OCI-LY1 (cell line): Measurements from ENCODE around the gene ZNF253.

ENCODE experiments used
- H2AFZ ChIP-seq: fragments of 200-600 bp; sonication (generic), shearing (Covaris generic); 2 replicates; pipeline ENCODE4 v1.6.0; 2014; ENCODE audit warnings: antibody characterized with exemption, mild to moderate bottlenecking, low read length
- H3F3A ChIP-seq: fragments of 200-600 bp; sonication (generic), shearing (Covaris generic); 2 replicates; pipeline ENCODE4 v1.6.0; 2014; ENCODE audit warnings: mild to moderate bottlenecking, antibody characterized with exemption, low read length, moderate library complexity; ENCODE audit not compliant: insufficient read depth
- H3K27ac ChIP-seq: fragments of 200-600 bp; sonication (generic); 2 replicates; pipeline ENCODE4 v1.5.1; 2014; ENCODE audit warnings: low read length, mixed run types, mild to moderate bottlenecking, low read depth; ENCODE audit not compliant: poor library complexity, severe bottlenecking
- H3K27me3 ChIP-seq: fragments of 200-600 bp; sonication (generic); 2 replicates; pipeline ENCODE4 v1.6.0; 2014; ENCODE audit warnings: antibody characterized with exemption, mild to moderate bottlenecking, low read length, moderate library complexity; ENCODE audit not compliant: insufficient read depth
- H3K36me3 ChIP-seq: fragments of 200-600 bp; sonication (generic); 2 replicates; pipeline ENCODE4 v1.6.1; 2014; ENCODE audit warnings: mild to moderate bottlenecking, antibody characterized with exemption, low read length, moderate library complexity, mixed read lengths; ENCODE audit not compliant: insufficient read depth
- H3K4me1 ChIP-seq: fragments of 200-600 bp; sonication (generic); 2 replicates; pipeline ENCODE4 v1.5.1; 2014; ENCODE audit warnings: mild to moderate bottlenecking, low read length, moderate library complexity; ENCODE audit not compliant: insufficient read depth, severe bottlenecking
- H3K4me2 ChIP-seq: fragments of 200-600 bp; sonication (generic), shearing (Covaris generic); 2 replicates; pipeline ENCODE4 v1.6.1; 2014; ENCODE audit warnings: low read length
- H3K4me3 ChIP-seq: fragments of 200-600 bp; sonication (generic); 2 replicates; pipeline ENCODE4 v1.5.1; 2014; ENCODE audit warnings: low read length, low read depth, mild to moderate bottlenecking, mixed read lengths; ENCODE audit not compliant: poor library complexity, severe bottlenecking
- H3K79me2 ChIP-seq: fragments of 200-600 bp; shearing (Covaris generic); 2 replicates; pipeline ENCODE4 v1.6.1; 2016; ENCODE audit warnings: mixed run types, low read length, mixed read lengths; ENCODE audit not compliant: insufficient read depth
- H3K9ac ChIP-seq: fragments of 200-600 bp; sonication (generic), shearing (Covaris generic); 2 replicates; pipeline ENCODE4 v1.6.1; 2014; ENCODE audit warnings: mild to moderate bottlenecking, low read length, mixed read lengths
- H3K9me2 ChIP-seq: fragments of 200-600 bp; sonication (generic), shearing (Covaris generic); 2 replicates; pipeline ENCODE4 v1.6.1; 2014; ENCODE audit warnings: low read depth, mild to moderate bottlenecking, low read length, mixed read lengths
- H3K9me3 ChIP-seq: fragments of 200-600 bp; shearing (Covaris generic); 2 replicates; pipeline ENCODE4 v1.6.1; 2014; ENCODE audit warnings: low read length, mixed read lengths
- H4K20me1 ChIP-seq: fragments of 200-600 bp; sonication (generic), shearing (Covaris generic); 2 replicates; pipeline ENCODE4 v1.6.0; 2016; ENCODE audit warnings: mild to moderate bottlenecking, low read length; ENCODE audit not compliant: insufficient read depth
- CTCF ChIP-seq: fragments of 200-600 bp; sonication (generic), shearing (Covaris generic); IDR thresholded peaks from 2 replicates; pipeline ENCODE4 v1.5.1; 2017; ENCODE audit warnings: mild to moderate bottlenecking, antibody characterized with exemption, low read length, moderate library complexity, mixed read lengths
- EZH2 ChIP-seq: fragments of 200-600 bp; sonication (generic), shearing (Covaris generic); IDR thresholded peaks from 2 replicates; pipeline ENCODE4 v1.8.0; 2017; ENCODE audit warnings: borderline replicate concordance, mixed run types, mild to moderate bottlenecking, antibody characterized with exemption, low read length, moderate library complexity, mixed read lengths

The ZNF253 gene

DNA sequence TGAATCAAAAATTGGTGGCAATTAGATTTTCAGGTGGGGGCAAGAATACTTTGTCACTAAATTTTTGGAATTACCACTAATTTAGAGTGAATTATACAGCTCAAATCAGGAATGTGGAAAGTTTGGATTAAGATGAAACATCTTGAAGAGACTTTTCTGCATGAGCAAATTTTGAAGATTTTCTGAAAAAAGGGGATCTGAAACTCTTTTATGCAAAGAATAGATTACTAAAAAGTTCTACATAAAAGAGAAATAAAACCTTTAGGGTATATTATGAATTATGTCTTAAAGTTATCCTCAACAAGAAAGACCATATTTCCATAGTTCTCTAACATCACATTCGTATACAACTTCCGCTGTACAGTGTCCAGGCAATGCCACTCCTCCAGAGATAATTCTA lies 71.7 kb downstream of the ZNF253 start:
- Histone ChIP-seq H3K4me2 (no peak overlapping the region), H3K4me3 (no peak overlapping the region), H3K27me3 (no peaks in the 10 kb centered on the region), H3K4me1 (no peaks in the 10 kb centered on the region), H2AFZ (no peak overlapping the region), H3K9me2 (no peaks in the 10 kb centered on the region), H3K36me3 (peaks cover 20% of the 10 kb centered on the region), H3K79me2 (no peaks in the 10 kb centered on the region), H3F3A (no peaks in the 10 kb centered on the region), H3K27ac (no peak overlapping the region), H4K20me1 (no peaks in the 10 kb centered on the region), H3K9ac (no peak overlapping the region), H3K9me3 (peaks cover 23% of the 10 kb centered on the region)
- no peak for TF ChIP-seq CTCF
- TF ChIP-seq EZH2 = no peak

DNA sequence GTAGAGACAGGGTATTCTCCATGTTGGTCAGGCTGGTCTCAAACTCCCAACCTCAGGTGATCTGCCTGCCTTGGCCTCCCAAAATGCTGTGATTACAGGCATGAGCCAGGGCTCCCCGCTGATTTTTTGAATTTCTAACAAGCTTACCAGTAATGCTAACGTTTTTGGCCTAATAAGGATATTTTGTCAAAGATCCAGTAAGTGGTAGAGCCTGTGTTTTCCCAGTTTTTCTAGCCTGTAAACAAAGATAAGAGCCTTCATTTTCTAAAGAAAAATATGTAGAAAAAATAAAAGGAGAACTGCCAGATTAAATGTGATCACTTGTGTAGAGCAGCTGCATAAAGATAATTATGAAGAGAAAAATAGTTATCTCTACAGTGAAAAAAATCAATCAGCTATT lies 72.8 kb downstream of the ZNF253 start:
- Histone ChIP-seq H3K9ac (no peak overlapping the region), H3K27ac (no peak overlapping the region), H3F3A (no peaks in the 10 kb centered on the region), H4K20me1 (no peaks in the 10 kb centered on the region), H3K27me3 (no peaks in the 10 kb centered on the region), H3K79me2 (no peaks in the 10 kb centered on the region), H3K9me2 (no peaks in the 10 kb centered on the region), H3K4me1 (no peaks in the 10 kb centered on the region), H3K36me3 (peaks cover 9% of the 10 kb centered on the region), H3K9me3 (peaks cover 13% of the 10 kb centered on the region), H3K4me3 (no peak overlapping the region), H2AFZ (no peak overlapping the region), H3K4me2 (no peak overlapping the region)
- no peak for TF ChIP-seq EZH2
- no peak for TF ChIP-seq CTCF

GRCh38 chr19:19943848-19944582 lies 78.3 kb downstream of the ZNF253 start:
- TF ChIP-seq EZH2 = no peak
- Histone ChIP-seq H3F3A (no peaks in the 10 kb centered on the region), H3K27ac (no peak overlapping the region)

More at GRCh38 chr19:19943848-19944582, 78.3 kb downstream of the ZNF253 start:
- Histone ChIP-seq H3K4me2 (no peak overlapping the region), H3K27me3 (no peaks in the 10 kb centered on the region), H2AFZ (no peak overlapping the region), H3K36me3 (no peaks in the 10 kb centered on the region), H3K9ac (no peak overlapping the region), H3K79me2 (no peaks in the 10 kb centered on the region), H4K20me1 (no peaks in the 10 kb centered on the region), H3K4me1 (no peaks in the 10 kb centered on the region), H3K9me3 (0 out of 2 replicates have a peak, but pooled peaks cover 14% of the 10 kb centered on the region), H3K9me2 (no peaks in the 10 kb centered on the region), H3K4me3 (no peak overlapping the region)
